OCI-LY7 (cell line): ENCODE results near the gene ST3GAL3.

ENCODE experiments used
- EZH2phosphoT487 ChIP-seq: fragments of 200-600 bp; sonication (generic); IDR thresholded peaks from 2 replicates; pipeline ENCODE4 v1.6.1; 2018; ENCODE audit warnings: low read depth, borderline replicate concordance, mild to moderate bottlenecking, mixed run types, antibody characterized with exemption, low read length, moderate library complexity, mixed read lengths
- TF ChIP-seq, protein P1 (sequence below): fragments of 200-600 bp; sonication (generic); conservative IDR thresholded peaks from 2 replicates; pipeline ENCODE4 v1.5.1; 2014; ENCODE audit warnings: mild to moderate bottlenecking, antibody characterized with exemption, low read length, moderate library complexity, mixed read lengths

DNA sequence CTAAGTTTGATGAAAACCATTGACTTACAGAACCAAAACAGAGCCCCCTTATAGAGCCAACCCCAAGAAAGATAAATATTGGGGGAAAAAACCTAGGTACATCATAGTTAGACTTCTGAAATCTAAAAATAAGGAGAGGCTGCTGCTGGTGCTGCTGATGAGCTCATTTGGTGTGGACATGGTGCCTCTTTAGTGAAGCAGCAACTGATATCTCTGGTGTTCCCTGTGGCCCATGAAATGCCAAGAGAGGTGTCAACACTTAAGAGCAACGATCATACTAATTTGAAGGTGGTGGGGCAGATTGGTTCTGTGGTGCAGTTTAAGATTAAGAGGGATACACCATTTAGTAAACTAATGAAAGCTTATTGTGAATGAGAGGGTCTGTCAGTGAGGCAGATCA, 35.9 kb downstream of the ST3GAL3 start:
- TF ChIP-seq, protein P1, sequence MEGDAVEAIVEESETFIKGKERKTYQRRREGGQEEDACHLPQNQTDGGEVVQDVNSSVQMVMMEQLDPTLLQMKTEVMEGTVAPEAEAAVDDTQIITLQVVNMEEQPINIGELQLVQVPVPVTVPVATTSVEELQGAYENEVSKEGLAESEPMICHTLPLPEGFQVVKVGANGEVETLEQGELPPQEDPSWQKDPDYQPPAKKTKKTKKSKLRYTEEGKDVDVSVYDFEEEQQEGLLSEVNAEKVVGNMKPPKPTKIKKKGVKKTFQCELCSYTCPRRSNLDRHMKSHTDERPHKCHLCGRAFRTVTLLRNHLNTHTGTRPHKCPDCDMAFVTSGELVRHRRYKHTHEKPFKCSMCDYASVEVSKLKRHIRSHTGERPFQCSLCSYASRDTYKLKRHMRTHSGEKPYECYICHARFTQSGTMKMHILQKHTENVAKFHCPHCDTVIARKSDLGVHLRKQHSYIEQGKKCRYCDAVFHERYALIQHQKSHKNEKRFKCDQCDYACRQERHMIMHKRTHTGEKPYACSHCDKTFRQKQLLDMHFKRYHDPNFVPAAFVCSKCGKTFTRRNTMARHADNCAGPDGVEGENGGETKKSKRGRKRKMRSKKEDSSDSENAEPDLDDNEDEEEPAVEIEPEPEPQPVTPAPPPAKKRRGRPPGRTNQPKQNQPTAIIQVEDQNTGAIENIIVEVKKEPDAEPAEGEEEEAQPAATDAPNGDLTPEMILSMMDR: no peak
- no peak for TF ChIP-seq EZH2phosphoT487
